Right lobe of liver (tissue), 6 donors: ENCODE data around the gene SEMG2. TPM values are rescaled to one million over a fixed set of nuclear protein-coding genes. Genes with fewer than 3 reads are reported as not detected.

ENCODE experiments used
- ATAC-seq, 4 donors: fragments of 200-7000 bp; cut with Tn5 transposase; one replicate each; pipeline ENCODE4 v1.9.1; 2020; ENCODE audit warnings: mild to moderate bottlenecking in 4 of 4, moderate library complexity in 4 of 4
- DNase-seq, 3 donors: peaks; one replicate each; pipeline ENCODE4 v3.0.0-alpha.2; 2020
- H3K27ac ChIP-seq, 3 donors: fragments of 200-600 bp; one replicate each; pipeline ENCODE4 v1.8.0; 2022
- H3K27me3 ChIP-seq, 2 donors: fragments of 200-600 bp; one replicate each; pipeline ENCODE4 v1.8.0; 2022
- H3K36me3 ChIP-seq, 4 donors: fragments of 200-600 bp; sonication (generic) in 1 of 4; one replicate each; pipeline versions ENCODE4 v1.5.1 to v1.8.0; 2017 to 2022; ENCODE audit warnings: control low read depth in 1 of 4
- H3K4me1 ChIP-seq, 4 donors: fragments of 200-600 bp; sonication (generic) in 1 of 4; one replicate each; pipeline versions ENCODE4 v1.5.1 to v1.8.0; 2017 to 2022; ENCODE audit warnings: control low read depth in 1 of 4
- H3K4me3 ChIP-seq, 3 donors: fragments of 200-600 bp; one replicate each; pipeline ENCODE4 v1.8.0; 2022
- H3K9me3 ChIP-seq, 4 donors: fragments of 200-600 bp; sonication (generic) in 1 of 4; one replicate each; pipeline versions ENCODE4 v1.5.1 to v1.8.0; 2017 to 2022; ENCODE audit warnings: control low read depth in 1 of 4
- POLR2A ChIP-seq: fragments of 450-650 bp; IDR thresholded peaks from one replicate; pipeline ENCODE4 v1.6.1; 2017; ENCODE audit warnings: antibody characterized with exemption, mild to moderate bottlenecking
- WGBS: methylation state at CpG from one replicate; pipeline ENCODE4 v1.1.6; 2018; ENCODE audit warnings: low coverage, low lambda C conversion rate; ENCODE audit not compliant: insufficient coverage; ENCODE audit errors: missing lambda C conversion rate; 5-methylcytosine and 5-hydroxymethylcytosine counted together
- intact Hi-C, 2 donors: fragments of 100-400 bp; cut with DNase I; formaldehyde crosslinking; loops; one replicate each; pipeline versions ENCODE4 v1.11.2 to v1.14.1; 2022
- total RNA-seq, 6 experiments: library from RNA; depleted of rRNA in 2 of 6; stranded (reverse); fragments of >200 nt in 2 of 6; fragmentation: NEBNext Ultra II Directional in 3 of 6; extraction: Animal tissue kit (Norgen Biotek cat#: 25700) in 3 of 6; gene quantifications; one replicate each; pipeline versions ENCODE4 v1.1.0 to v1.2.4, GENCODE V29; 2016 to 2023
- TF ChIP-seq, protein P1 (sequence below), 4 donors: fragments of 200-600 bp in 3 of 4; fragments of 450-650 bp in 1 of 4; IDR thresholded peaks; one replicate each; pipeline versions ENCODE4 v1.5.1 to v1.8.0; 2016 to 2022; ENCODE audit warnings: antibody characterized with exemption in 4 of 4, mild to moderate bottlenecking in 2 of 4
- donor health status: DM: no; HTN: yes; CAD: no.
- donor health status: DM: no; HTN: no; CAD: no.
- donor health status: DM: no; HTN: no; CAD: no.
- donor health status: DM: no; HTN: yes; CAD: no.
- donor health status: DM: no; HTN: yes; CAD: no.

The SEMG2 gene
- total RNA-seq, 6 experiments from 2014 or later, result not detected

DNA sequence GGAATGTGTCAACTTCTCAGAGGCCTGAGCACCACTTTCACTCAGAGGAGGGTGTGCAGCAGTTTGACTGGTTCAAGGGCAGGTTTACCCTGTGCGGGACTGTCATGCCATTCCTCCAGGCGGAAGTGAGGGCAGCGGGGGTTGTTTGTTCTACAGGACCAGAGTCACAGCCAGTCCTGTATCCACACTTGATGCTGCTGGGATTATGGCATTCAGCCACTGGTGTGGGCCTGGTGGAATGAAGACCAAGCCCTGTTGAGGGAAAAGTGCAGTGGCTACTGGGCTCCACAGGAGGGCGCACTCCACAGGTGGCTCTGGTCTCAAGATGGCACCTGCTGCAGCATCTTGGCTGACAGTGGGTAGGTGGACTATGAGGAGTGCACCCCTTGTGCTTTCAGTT, 14.8 kb downstream of the SEMG2 start:
- Histone ChIP-seq H3K27ac (no peak overlapping the region), H3K9me3 (no peaks in the 10 kb centered on the region), H3K4me1 (no peaks in the 10 kb centered on the region), H3K27me3 (peaks cover 0 to 3% of the 10 kb centered on the region in 2 donors), H3K36me3 (no peaks in the 10 kb centered on the region), H3K4me3 (no peak overlapping the region)
- TF ChIP-seq, protein P1, sequence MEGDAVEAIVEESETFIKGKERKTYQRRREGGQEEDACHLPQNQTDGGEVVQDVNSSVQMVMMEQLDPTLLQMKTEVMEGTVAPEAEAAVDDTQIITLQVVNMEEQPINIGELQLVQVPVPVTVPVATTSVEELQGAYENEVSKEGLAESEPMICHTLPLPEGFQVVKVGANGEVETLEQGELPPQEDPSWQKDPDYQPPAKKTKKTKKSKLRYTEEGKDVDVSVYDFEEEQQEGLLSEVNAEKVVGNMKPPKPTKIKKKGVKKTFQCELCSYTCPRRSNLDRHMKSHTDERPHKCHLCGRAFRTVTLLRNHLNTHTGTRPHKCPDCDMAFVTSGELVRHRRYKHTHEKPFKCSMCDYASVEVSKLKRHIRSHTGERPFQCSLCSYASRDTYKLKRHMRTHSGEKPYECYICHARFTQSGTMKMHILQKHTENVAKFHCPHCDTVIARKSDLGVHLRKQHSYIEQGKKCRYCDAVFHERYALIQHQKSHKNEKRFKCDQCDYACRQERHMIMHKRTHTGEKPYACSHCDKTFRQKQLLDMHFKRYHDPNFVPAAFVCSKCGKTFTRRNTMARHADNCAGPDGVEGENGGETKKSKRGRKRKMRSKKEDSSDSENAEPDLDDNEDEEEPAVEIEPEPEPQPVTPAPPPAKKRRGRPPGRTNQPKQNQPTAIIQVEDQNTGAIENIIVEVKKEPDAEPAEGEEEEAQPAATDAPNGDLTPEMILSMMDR (IDR thresholded peaks at IDR 0.05), result peak; percentile 45 to 60 (median 52)
- no peak for TF ChIP-seq POLR2A
- intact Hi-C loops, result loop anchor here in 1 of 2 donors (5.0 kb wide), 1 partner anchor 51 kb away; no protein-coding TSS in a partner anchor
- WGBS, result 84% methylated on average over 3 of the region's 4 CpGs
- no peak for DNase-seq
- peak; percentile 49 to 69 (median 60) for ATAC-seq

DNA sequence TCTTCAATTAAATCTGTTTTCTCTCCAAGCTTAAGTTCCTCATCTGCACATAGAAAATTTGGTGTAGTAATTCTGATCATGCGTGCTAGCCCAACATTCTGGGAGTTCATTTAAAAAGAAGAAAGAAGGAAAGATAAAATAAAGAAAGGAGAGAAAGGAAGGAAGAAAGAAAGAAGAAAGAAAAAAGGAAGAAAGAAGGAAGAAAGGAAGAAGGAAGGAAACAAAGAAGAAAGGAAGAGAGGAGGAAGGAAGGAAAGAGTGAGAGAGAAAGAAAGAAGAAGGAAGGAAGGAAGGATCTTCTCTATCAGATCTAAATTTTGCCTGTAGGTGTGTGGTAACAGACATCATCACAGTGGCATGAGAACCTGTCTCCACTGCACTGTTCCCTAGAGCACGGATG, 17.0 kb downstream of the SEMG2 start:
- ATAC-seq (no peak), DNase-seq (no peak)
- Histone ChIP-seq H3K27ac (no peak overlapping the region), H3K4me3 (no peak overlapping the region), H3K4me1 (no peaks in the 10 kb centered on the region), H3K27me3 (peaks cover 0 to 3% of the 10 kb centered on the region in 2 donors), H3K9me3 (no peaks in the 10 kb centered on the region), H3K36me3 (no peaks in the 10 kb centered on the region)
- 81% methylated on average over 2 of the region's 2 CpGs for WGBS
- no peak for TF ChIP-seq POLR2A
- TF ChIP-seq, protein P1 (IDR thresholded peaks at IDR 0.05), result no peak
- intact Hi-C loops, result loop anchor here in 1 of 2 donors (5.0 kb wide), 1 partner anchor 49 kb away; no protein-coding TSS in a partner anchor

DNA sequence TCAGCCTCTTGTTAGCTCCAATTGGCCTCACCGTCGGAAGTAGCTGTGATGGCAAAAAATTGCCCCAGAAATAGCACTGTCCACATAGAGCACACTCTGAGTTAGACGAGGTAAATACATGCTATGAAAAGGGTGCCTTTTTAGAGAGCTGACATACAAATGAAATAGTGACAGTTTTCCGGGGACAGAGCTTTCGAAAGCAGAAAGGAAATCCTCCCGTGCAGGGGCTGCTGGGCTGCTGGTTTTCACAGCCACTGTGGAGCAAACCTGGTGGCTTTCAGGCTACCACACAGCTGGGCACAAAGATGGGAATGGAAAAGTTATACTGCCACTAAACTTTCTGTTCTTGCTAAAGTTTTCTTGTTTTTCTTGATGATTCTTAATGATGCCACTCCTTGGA, 24.9 kb downstream of the SEMG2 start:
- no peak for DNase-seq
- H3K27ac ChIP-seq, result no peak overlapping the region
- no peak overlapping the region for H3K4me3 ChIP-seq
- H3K27me3 ChIP-seq, result no peaks in the 10 kb centered on the region
- no peaks in the 10 kb centered on the region for H3K9me3 ChIP-seq
- H3K36me3 ChIP-seq, result no peaks in the 10 kb centered on the region
- intact Hi-C loops, result no loop called here
- no peak for ATAC-seq
- 51% methylated on average over 6 of the region's 6 CpGs for WGBS
- TF ChIP-seq, protein P1 (IDR thresholded peaks at IDR 0.05), result no peak
- no peak for TF ChIP-seq POLR2A
- peaks cover 0 to 11% (median 0%) of the 10 kb centered on the region in 4 donors for H3K4me1 ChIP-seq

DNA sequence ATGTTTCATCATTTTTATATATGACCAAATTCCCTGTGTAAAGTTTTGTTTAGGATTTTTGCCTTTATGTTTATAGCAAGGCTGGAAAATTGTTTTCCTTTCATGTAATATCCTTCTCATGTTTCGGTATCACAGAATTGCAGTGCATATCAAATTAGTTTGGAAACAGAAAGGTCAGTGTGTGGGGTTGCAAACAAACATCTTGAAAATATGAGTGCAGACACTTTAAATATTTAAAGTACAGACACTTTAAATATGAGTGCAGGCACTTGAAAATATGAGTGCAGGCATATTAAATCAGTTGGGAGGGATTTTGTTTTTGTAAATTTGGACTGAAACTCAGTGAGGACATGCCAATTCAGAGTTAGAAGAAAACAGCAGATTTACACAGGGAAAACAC, 26.7 kb downstream of the SEMG2 start:
- H3K9me3 ChIP-seq, result no peaks in the 10 kb centered on the region
- ATAC-seq, result no peak
- WGBS, result 90% methylated on average over 1 of the region's 1 CpG
- intact Hi-C loops, result no loop called here
- no peak overlapping the region for H3K27ac ChIP-seq
- TF ChIP-seq POLR2A, result no peak
- H3K4me1 ChIP-seq, result peaks cover 0 to 19% (median 4%) of the 10 kb centered on the region in 4 donors
- DNase-seq, result no peak
- H3K36me3 ChIP-seq, result no peaks in the 10 kb centered on the region
- no peak overlapping the region for H3K4me3 ChIP-seq
- H3K27me3 ChIP-seq, result no peaks in the 10 kb centered on the region

DNA sequence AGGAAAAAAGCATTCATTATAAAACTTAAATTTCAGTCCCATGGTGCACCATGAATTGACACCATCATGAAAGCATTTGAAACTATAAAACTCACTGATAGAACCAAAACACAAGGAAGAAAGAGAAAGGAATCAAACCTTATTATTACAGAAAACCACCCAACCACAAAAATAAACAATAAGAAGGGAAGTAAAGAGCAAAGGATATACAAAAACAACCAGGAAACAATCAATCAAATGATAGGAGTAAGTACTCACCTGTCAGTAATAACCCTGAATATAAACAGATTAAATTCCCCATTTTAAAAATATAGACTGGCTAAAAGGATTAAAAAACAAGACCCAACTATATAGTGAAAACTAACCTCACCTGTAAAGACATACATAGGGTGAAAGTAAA, 27.4 kb downstream of the SEMG2 start:
- peaks cover 0 to 20% (median 4%) of the 10 kb centered on the region in 4 donors for H3K4me1 ChIP-seq
- H3K36me3 ChIP-seq, result no peaks in the 10 kb centered on the region
- ATAC-seq (no peak), DNase-seq (no peak)
- no peaks in the 10 kb centered on the region for H3K27me3 ChIP-seq
- no peak overlapping the region for H3K27ac ChIP-seq
- intact Hi-C loops, result no loop called here
- no peak overlapping the region for H3K4me3 ChIP-seq
- no peak for TF ChIP-seq POLR2A
- TF ChIP-seq, protein P1 (IDR thresholded peaks at IDR 0.05), result no peak
- H3K9me3 ChIP-seq, result no peaks in the 10 kb centered on the region
